WTC11 (cell line): ENCODE results near the gene FRS3. TPM values are rescaled to one million over a fixed set of nuclear protein-coding genes. Genes with fewer than 3 reads are reported as not detected.

Experiments used
- ATAC-seq: fragments of 200-7000 bp; cut with Tn5 transposase; 2 replicates; pipeline ENCODE4 v1.10.0; 2021; ENCODE audit warnings: mild to moderate bottlenecking, moderate library complexity
- CTCF ChIA-PET: fragments of 300-600 bp; sonication (Branson Sonifier 250); formaldehyde crosslinking; loops from one replicate; lab custom pipeline; 2021; ENCODE audit warnings: antibody characterized with exemption; lab: Charles Lee
- POLR2A ChIA-PET: fragments of 350-600 bp; sonication (Branson Sonifier 250); formaldehyde crosslinking; loops from one replicate; lab custom pipeline; 2021; ENCODE audit warnings: antibody characterized with exemption; lab: Charles Lee
- DNase-seq: peaks from one replicate; pipeline ENCODE4 v3.0.0; 2021; ENCODE audit warnings: low spot score
- H3K27ac Mint-ChIP-seq: 2 replicates; pipeline ENCODE4 v1.8.0; 2021; ENCODE audit warnings: mixed read lengths
- H3K27me3 Mint-ChIP-seq: 2 replicates; pipeline ENCODE4 v1.8.0; 2021; ENCODE audit warnings: low read depth, mild to moderate bottlenecking, moderate library complexity, mixed read lengths
- H3K36me3 Mint-ChIP-seq: 2 replicates; pipeline ENCODE4 v1.8.0; 2021; ENCODE audit warnings: mixed read lengths
- H3K4me1 Mint-ChIP-seq: 2 replicates; pipeline ENCODE4 v1.8.0; 2022; ENCODE audit warnings: mixed read lengths
- H3K4me3 Mint-ChIP-seq: 2 replicates; pipeline ENCODE4 v1.8.0; 2021; ENCODE audit warnings: mild to moderate bottlenecking, moderate library complexity, mixed read lengths
- H3K9me3 Mint-ChIP-seq: 2 replicates; pipeline ENCODE4 v1.8.0; 2021; ENCODE audit warnings: mixed read lengths
- ARID4B ChIP-seq: sonication (generic); formaldehyde crosslinking; IDR thresholded peaks from 2 replicates; pipeline ENCODE4 v1.8.0; 2023; ENCODE audit warnings: missing genetic modification reagents, mild to moderate bottlenecking, borderline replicate concordance
- CBFB ChIP-seq: sonication (generic); formaldehyde crosslinking; IDR thresholded peaks from 2 replicates; pipeline ENCODE4 v1.8.1; 2022; ENCODE audit warnings: mild to moderate bottlenecking, low read depth, missing genetic modification reagents
- CDX4 ChIP-seq: fragments of 250-450 bp; sonication (Bioruptor Pico); IDR thresholded peaks from 2 replicates; pipeline ENCODE4 v1.9.0; 2021; ENCODE audit warnings: moderate library complexity, mild to moderate bottlenecking, inconsistent platforms, borderline replicate concordance
- HMGXB4 ChIP-seq: sonication (generic); formaldehyde crosslinking; IDR thresholded peaks from 2 replicates; pipeline ENCODE4 v1.8.1; 2023; ENCODE audit warnings: mild to moderate bottlenecking, moderate library complexity, missing genetic modification reagents
- KAT7 ChIP-seq: sonication (generic); formaldehyde crosslinking; IDR thresholded peaks from 2 replicates; pipeline ENCODE4 v1.8.1; 2023; ENCODE audit warnings: missing genetic modification reagents, mild to moderate bottlenecking, borderline replicate concordance
- NR3C1 ChIP-seq: sonication (generic); formaldehyde crosslinking; conservative IDR thresholded peaks from 2 replicates; pipeline ENCODE4 v1.8.1; 2023; ENCODE audit warnings: low read depth, mild to moderate bottlenecking, missing genetic modification reagents
- PRDM15 ChIP-seq: sonication (generic); formaldehyde crosslinking; IDR thresholded peaks from 2 replicates; pipeline ENCODE4 v1.8.0; 2022; ENCODE audit warnings: missing genetic modification reagents
- PREB ChIP-seq: sonication (generic); formaldehyde crosslinking; IDR thresholded peaks from 2 replicates; pipeline ENCODE4 v1.8.1; 2022; ENCODE audit warnings: mild to moderate bottlenecking, missing genetic modification reagents, moderate library complexity, borderline replicate concordance
- SMAD4 ChIP-seq: sonication (generic); formaldehyde crosslinking; IDR thresholded peaks from 2 replicates; pipeline ENCODE4 v1.8.0; 2022; ENCODE audit warnings: mild to moderate bottlenecking, missing genetic modification reagents
- TEAD4 ChIP-seq: sonication (generic); formaldehyde crosslinking; IDR thresholded peaks from 2 replicates; pipeline ENCODE4 v1.8.0; 2022; ENCODE audit warnings: mild to moderate bottlenecking, missing genetic modification reagents
- ZBTB21 ChIP-seq: sonication (generic); formaldehyde crosslinking; IDR thresholded peaks from 2 replicates; pipeline ENCODE4 v1.8.1; 2023; ENCODE audit warnings: mild to moderate bottlenecking, missing genetic modification reagents, borderline replicate concordance
- ZNF317 ChIP-seq: sonication (generic); formaldehyde crosslinking; IDR thresholded peaks from 2 replicates; pipeline ENCODE4 v1.8.1; 2023; ENCODE audit warnings: low read depth, mild to moderate bottlenecking, moderate library complexity, missing genetic modification reagents, borderline replicate concordance
- ZNF396 ChIP-seq: fragments of 250-450 bp; sonication (Bioruptor Pico); IDR thresholded peaks from 2 replicates; pipeline ENCODE4 v1.8.0; 2021; ENCODE audit warnings: mild to moderate bottlenecking, moderate library complexity, borderline replicate concordance
- ZNF423 ChIP-seq: fragments of 250-450 bp; sonication (Bioruptor Pico); IDR thresholded peaks from 2 replicates; pipeline ENCODE4 v2.1.2; 2022; ENCODE audit warnings: mild to moderate bottlenecking, moderate library complexity
- total RNA-seq: library from RNA; stranded (reverse); gene quantifications from 3 replicates; pipeline ENCODE4 v1.2.3, GENCODE V29; 2021

FRS3 gene
- total RNA-seq, 1 experiment from 2014 or later: 7.8 TPM

GRCh38 chr6:41733707-41734665 is 45.7 kb downstream of the FRS3 start (continued):
- TF ChIP-seq ARID4B (CRISPR knock-in tag) (peak; percentile 72; the same call in 1 of the 2 replicates), SMAD4 (CRISPR knock-in tag) (no peak), ZBTB21 (CRISPR knock-in tag) (no peak), ZNF317 (0 out of 2 replicates have a peak, but pooled peaks have one; percentile 19), HMGXB4 (CRISPR knock-in tag) (peak; percentile 47; the same call in 1 of the 2 replicates), KAT7 (CRISPR knock-in tag) (no peak), CBFB (0 out of 2 replicates have a peak, but pooled peaks have one; percentile 14)

- Mint-ChIP-seq H3K9me3 (no peaks in the 10 kb centered on the region), H3K27me3 (peaks cover 18% of the 10 kb centered on the region), H3K4me3 (peak overlapping the region; percentile 86), H3K27ac (no peak overlapping the region), H3K4me1 (peaks cover 51% of the 10 kb centered on the region), H3K36me3 (no peaks in the 10 kb centered on the region)
- no peak for ATAC-seq
- ChIA-PET CTCF (interaction anchor here (0.6 to 4.6 kb wide), 22 partner anchors 10 to 665 kb away, joined by 3 to 51 read pairs (median 8); partner anchors contain the start of genes BYSL, FRS3, MED20 and TOMM6), POLR2A (interaction anchor here (0.6 to 1.3 kb wide), 3 partner anchors 16 to 146 kb away, joined by 3 to 5 read pairs (median 4); no protein-coding TSS in a partner anchor)
- TF ChIP-seq TEAD4 (CRISPR knock-in tag) (no peak), ZBTB21 (CRISPR knock-in tag) (no peak), ZNF396 (no peak)
- DNase-seq: no peak
These were observed 46.4 kb downstream of the FRS3 start for GRCh38 chr6:41733360-41733706.

GRCh38 chr6:41732591-41733359 is 46.9 kb downstream of the FRS3 start:
- TF ChIP-seq NR3C1 (CRISPR knock-in tag): no peak
- no peak for TF ChIP-seq CDX4 (CRISPR knock-in tag)
- TF ChIP-seq PRDM15 (CRISPR knock-in tag): peak; percentile 58; the same call in 1 of the 2 replicates
- TF ChIP-seq ZNF423 (CRISPR knock-in tag): peak; percentile 32; the same call in 1 of the 2 replicates
- no peak for TF ChIP-seq PREB
- peaks cover 55% of the 10 kb centered on the region for H3K4me1 Mint-ChIP-seq
- POLR2A ChIA-PET: interaction anchor here (1.0 kb wide), 1 partner anchor 16 kb away, joined by 3 read pairs; no protein-coding TSS in a partner anchor
- peaks cover 18% of the 10 kb centered on the region for H3K27me3 Mint-ChIP-seq
- no peak for ATAC-seq
- no peak overlapping the region for H3K27ac Mint-ChIP-seq
- CTCF ChIA-PET: interaction anchor here (0.9 to 4.6 kb wide), 12 partner anchors 9 to 372 kb away, joined by 3 to 51 read pairs (median 8); partner anchors contain the start of genes BYSL, FRS3, MED20 and TOMM6
- H3K9me3 Mint-ChIP-seq: no peaks in the 10 kb centered on the region
- peak overlapping the region; percentile 86 for H3K4me3 Mint-ChIP-seq
- H3K36me3 Mint-ChIP-seq: no peaks in the 10 kb centered on the region
- DNase-seq: no peak
